Measurements from ENCODE around the gene ADGRD1.

DNA sequence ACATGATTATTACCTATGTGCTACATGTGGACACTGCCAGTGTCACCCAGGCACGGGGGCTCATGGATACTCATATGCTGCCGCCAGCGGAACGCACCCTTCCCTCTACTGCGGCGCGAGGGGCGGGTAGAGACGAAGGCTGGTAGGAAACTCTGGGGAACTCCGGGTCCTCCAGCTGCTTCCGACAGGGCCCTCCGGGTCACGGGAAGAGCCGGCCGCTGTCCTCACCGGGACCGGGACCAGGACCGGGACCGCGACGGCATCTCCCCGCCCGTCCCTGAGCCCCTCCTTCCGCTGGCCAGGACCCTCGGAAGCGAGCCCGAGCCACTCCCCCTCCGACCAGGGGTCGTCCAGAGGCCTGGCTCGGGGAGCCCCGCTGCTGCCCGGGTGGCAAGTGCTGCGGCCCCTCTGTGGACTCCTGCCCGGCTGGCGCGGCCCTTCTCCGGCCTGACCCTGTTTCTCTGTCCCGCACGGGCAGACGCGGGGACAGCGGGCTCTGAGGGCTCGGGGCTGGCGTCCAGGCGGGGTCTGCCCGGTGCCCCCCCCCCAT, 209.6 kb downstream of the ADGRD1 start:
- TF ChIP-seq, protein P1, sequence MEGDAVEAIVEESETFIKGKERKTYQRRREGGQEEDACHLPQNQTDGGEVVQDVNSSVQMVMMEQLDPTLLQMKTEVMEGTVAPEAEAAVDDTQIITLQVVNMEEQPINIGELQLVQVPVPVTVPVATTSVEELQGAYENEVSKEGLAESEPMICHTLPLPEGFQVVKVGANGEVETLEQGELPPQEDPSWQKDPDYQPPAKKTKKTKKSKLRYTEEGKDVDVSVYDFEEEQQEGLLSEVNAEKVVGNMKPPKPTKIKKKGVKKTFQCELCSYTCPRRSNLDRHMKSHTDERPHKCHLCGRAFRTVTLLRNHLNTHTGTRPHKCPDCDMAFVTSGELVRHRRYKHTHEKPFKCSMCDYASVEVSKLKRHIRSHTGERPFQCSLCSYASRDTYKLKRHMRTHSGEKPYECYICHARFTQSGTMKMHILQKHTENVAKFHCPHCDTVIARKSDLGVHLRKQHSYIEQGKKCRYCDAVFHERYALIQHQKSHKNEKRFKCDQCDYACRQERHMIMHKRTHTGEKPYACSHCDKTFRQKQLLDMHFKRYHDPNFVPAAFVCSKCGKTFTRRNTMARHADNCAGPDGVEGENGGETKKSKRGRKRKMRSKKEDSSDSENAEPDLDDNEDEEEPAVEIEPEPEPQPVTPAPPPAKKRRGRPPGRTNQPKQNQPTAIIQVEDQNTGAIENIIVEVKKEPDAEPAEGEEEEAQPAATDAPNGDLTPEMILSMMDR (IDR thresholded peaks at IDR 0.05) = no peak
- TF ChIP-seq ZNF416 (CRISPR knock-in tag; IDR thresholded peaks at IDR 0.05) = no peak
- no peak for TF ChIP-seq ZNF138 (CRISPR knock-in tag; conservative IDR thresholded peaks at IDR 0.05)
- no peak for TF ChIP-seq JUN (CRISPR knock-in tag; IDR thresholded peaks at IDR 0.05)

All from WTC11 (cell line).